K562 (cell line): Measurements from ENCODE around the gene COBLL1.
"Not testable (repeated sequence)": the region's sequence is repeated elsewhere in the genome, so short reads cannot be mapped to it uniquely, and the experiment has no call there.

Experiments used
- CTCF ChIP-seq, 3 experiments: IDR thresholded peaks in 2 of 3; conservative IDR thresholded peaks in 1 of 3; 2 replicates each; pipeline ENCODE4 v1.5.1; 2011 to 2012; ENCODE audit warnings: low read length in 3 of 3, mild to moderate bottlenecking in 3 of 3, control low read depth in 2 of 3, improper control_type of control experiment in 1 of 3, inconsistent platforms in 1 of 3, low read depth in 1 of 3, mixed read lengths in 1 of 3, moderate library complexity in 1 of 3; ENCODE audit not compliant: insufficient read depth in 2 of 3
- NR2F6 ChIP-seq: fragments of 450-650 bp; formaldehyde crosslinking; IDR thresholded peaks from 2 replicates; pipeline ENCODE4 v1.4.0; 2020; ENCODE audit warnings: mild to moderate bottlenecking
- NRF1 ChIP-seq, 2 experiments: fragments of 450-650 bp; IDR thresholded peaks in 1 of 2; conservative IDR thresholded peaks in 1 of 2; 2 replicates each; pipeline ENCODE4 v1.6.1; 2014; ENCODE audit warnings: mild to moderate bottlenecking in 2 of 2
- SAFB ChIP-seq: fragments of 200-400 bp; formaldehyde crosslinking; IDR thresholded peaks from 2 replicates; pipeline ENCODE4 v1.6.1; 2017; ENCODE audit warnings: low read depth, low read length, borderline replicate concordance
- STAT5B ChIP-seq: fragments of 250-450 bp; sonication (Bioruptor Pico); IDR thresholded peaks from 2 replicates; pipeline ENCODE4 v1.8.0; 2021; ENCODE audit warnings: mild to moderate bottlenecking, inconsistent platforms
- ZBTB43 ChIP-seq: sonication (generic); formaldehyde crosslinking; IDR thresholded peaks from 2 replicates; pipeline ENCODE4 v1.8.0; 2023; ENCODE audit warnings: mild to moderate bottlenecking, missing genetic modification reagents
- ZFP30 ChIP-seq: fragments of 250-450 bp; sonication (Bioruptor Pico); IDR thresholded peaks from 2 replicates; pipeline ENCODE4 v1.8.0; 2022; ENCODE audit warnings: moderate library complexity, mild to moderate bottlenecking, inconsistent platforms, borderline replicate concordance
- ZMIZ1 ChIP-seq, 2 experiments: fragments of 150-350 bp in 1 of 2; IDR thresholded peaks; 2 replicates each; pipeline ENCODE4 v1.6.1; 2012 to 2016; ENCODE audit warnings: low read depth in 2 of 2, low read length in 2 of 2, mild to moderate bottlenecking in 1 of 2, moderate library complexity in 1 of 2
- ZNF398 ChIP-seq: fragments of 250-450 bp; sonication (Bioruptor Pico); IDR thresholded peaks from 2 replicates; pipeline ENCODE4 v1.8.0; 2021; ENCODE audit warnings: moderate library complexity, mild to moderate bottlenecking, inconsistent platforms
- ZNF511 ChIP-seq: sonication (generic); formaldehyde crosslinking; IDR thresholded peaks from 2 replicates; pipeline ENCODE4 v1.8.0; 2022; ENCODE audit warnings: mild to moderate bottlenecking, missing genetic modification reagents

- not testable (repeated sequence) for TF ChIP-seq ZNF511 (CRISPR knock-in tag); NR2F6 (CRISPR knock-in tag); ZBTB43 (CRISPR knock-in tag); STAT5B (CRISPR knock-in tag); SAFB; NRF1 (conservative IDR thresholded peaks at IDR 0.05 in 1 of 2, IDR thresholded peaks at IDR 0.05 in 1 of 2); ZNF398 (CRISPR knock-in tag); CTCF (IDR thresholded peaks at IDR 0.05 in 2 of 3, conservative IDR thresholded peaks at IDR 0.05 in 1 of 3; ENCODE audit: insufficient read depth in 2 of 3, low read depth in 1 of 3, low read length in 3 of 3); ZMIZ1 (IDR thresholded peaks at IDR 0.05; ENCODE audit: low read depth in 2 of 2, low read length in 2 of 2); ZFP30 (CRISPR knock-in tag)
These were observed 18.5 kb upstream of the COBLL1 start for GRCh38 chr2:164859906-164860693.
